ENCODE data around the gene NME4.
"Not testable (repeated sequence)": the region's sequence is repeated elsewhere in the genome, so short reads cannot be mapped to it uniquely, and the experiment has no call there.

Gene NME4

DNA sequence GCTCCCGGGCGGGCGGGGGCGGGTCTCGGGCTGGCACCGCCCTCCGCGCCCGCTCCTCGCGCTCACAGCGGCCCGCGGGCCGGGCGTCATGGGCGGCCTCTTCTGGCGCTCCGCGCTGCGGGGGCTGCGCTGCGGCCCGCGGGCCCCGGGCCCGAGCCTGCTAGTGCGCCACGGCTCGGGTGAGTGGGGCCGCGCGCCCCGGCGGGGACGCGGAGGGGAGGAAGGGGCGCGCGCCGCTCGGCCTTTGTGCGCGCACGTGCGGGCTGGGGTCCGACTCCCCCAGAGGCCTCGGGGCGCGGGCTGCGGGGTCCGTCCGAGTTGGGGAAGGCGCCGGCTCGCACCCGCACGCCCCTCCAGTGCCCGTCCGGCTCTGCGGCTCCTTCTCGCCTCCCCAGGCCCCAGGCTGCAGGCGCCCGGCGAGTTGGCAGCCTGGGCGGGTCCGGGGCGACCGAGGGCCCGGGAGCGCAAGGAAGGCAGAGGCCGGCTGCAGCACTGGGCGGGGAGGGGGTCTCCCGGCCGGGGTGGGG is at the start of gene NME4:
Gene NME4, plus strand, starts transcription at position 65 of the 527 bp plus-strand sequence. Its CDS starts 24 bp downstream, at position 89.
- DNase-seq = no peak

GRCh38 chr16:347203-347602 is 49.8 kb upstream of the NME4 start:
- DNase-seq = no peak

DNA sequence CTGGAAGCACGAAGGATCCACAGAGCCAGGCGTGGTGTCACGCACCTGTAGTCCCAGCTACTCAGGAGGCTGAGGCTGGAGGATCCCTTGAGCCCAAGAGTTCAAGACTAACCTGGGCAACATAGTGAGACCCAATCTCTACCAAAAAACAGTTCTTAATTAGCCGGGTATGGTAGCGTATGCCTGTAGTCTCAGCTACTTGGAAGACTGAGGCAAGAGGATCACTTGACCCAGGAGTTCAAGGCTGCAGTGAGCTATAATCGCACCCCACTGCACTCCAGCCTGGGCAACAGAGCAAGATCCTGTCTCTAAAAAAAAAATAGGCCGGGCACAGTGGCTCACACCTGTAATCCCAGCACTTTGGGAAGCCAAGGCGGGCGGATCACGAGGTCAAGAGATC is 48.5 kb upstream of the NME4 start:
- DNase-seq = not testable (repeated sequence)

- DNase-seq = no peak
Measured at GRCh38 chr16:349211-349610, 47.8 kb upstream of the NME4 start.

DNA sequence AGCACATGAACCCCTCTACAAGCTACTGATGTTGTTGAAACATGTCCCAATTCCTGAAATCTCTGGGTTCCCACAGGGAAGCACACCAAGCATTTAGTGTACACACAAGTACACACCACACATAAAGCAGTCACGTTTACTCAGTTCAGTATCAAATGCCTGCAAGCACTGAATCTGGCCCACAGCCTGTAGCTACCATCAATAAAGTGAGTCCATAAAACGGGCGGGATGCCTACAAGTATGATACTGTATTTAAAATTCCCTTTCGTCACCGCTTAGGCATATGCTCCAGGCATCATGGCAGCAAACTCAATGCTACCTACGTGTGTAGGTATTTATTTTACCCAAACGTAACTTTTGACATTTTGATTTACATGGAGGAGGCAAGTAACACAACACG is 46.8 kb upstream of the NME4 start:
- no peak for DNase-seq

GRCh38 chr16:351804-352520 is 45.0 kb upstream of the NME4 start:
- no peak for DNase-seq

GRCh38 chr16:352547-353403 is 44.2 kb upstream of the NME4 start, which contains the start of gene AXIN1:
TSS of gene AXIN1 (minus strand) at chr16:352723. CDS start at chr16:347025, 5,698 bp downstream.
- DNase-seq = peak; percentile 74 to 81

DNA sequence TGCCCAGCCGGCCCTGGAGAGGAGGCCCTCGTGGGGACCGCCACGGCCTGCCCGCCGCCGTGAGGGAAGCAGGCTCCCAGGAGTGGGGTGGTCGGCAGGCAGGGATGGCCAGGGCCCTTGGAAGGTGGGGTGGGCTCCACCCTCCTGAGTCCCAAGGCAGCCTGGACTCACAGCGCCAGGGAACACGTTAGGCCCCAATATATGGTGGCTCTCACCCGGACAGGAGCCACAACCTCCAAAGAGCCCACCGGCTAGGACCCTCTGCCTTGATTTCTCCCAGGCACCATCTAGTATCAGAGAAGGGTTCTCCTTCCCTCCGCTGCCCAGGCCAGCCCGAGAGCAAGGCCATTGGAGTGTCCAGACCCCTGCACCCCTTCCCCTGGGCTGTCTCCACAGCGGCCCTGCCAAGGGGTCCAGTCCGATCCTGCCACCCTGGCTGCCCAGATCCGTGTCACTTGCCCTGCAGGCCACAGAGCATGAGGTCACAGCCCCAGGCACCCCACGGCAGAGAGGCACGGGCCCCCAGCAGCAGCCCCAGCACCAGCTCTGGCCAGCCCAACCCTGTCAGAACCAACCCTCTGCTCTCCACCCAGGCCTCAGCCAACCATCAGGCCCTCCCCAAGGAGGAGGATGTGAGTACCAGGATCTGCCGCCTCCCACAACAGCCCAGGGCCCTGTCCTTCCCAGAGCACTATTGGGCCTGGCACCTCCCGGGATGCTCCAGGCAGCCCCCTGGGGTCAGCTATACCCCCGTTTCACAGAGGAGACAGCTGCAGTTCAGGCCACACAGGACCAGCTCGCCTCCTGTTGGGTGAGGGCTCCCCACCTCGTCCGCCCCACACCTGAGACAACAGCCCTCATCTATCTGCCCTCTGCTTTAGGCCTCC is 43.4 kb upstream of the NME4 start:
- DNase-seq = no peak

- no peak for DNase-seq
Measured at GRCh38 chr16:354291-354881, 42.6 kb upstream of the NME4 start.

- DNase-seq = no peak
Measured at GRCh38 chr16:354971-355461, 42.0 kb upstream of the NME4 start.

- DNase-seq = no peak
Measured at GRCh38 chr16:356741-357140, 40.3 kb upstream of the NME4 start.

DNA sequence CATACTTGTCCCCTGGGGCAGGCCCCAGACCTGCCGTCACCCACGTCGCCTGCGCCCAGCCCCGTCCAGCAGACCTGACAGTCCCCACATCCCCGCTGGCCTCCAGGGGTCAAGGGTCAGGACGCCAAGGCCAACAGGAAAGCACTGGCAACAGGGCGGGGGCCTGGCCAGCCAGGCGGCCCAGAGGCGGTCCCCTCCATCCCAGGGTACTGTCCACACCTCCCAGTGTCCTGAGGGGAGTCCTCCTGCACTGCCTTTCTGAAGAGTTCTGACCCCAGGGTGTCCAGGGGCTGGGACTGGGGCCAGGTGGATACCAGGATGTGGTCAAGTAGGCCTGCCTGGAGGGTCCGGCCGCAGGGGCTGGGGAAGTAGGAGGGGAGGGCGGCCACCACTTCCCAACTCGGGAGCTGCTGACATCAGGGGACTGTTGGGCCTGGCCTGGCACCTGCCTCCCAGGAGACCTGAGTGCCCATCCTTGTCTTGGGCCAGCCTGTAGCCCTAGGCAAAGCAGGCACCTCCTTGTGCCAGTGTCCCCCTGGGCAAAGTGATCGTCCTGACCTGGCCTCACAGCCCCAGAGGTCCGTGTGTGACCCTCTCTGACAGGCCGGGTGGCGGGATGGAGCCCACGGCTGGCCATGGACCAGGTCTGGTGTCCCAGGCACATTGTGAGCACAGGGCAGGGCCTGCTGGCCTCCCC is 37.8 kb upstream of the NME4 start:
- DNase-seq = no peak

DNA sequence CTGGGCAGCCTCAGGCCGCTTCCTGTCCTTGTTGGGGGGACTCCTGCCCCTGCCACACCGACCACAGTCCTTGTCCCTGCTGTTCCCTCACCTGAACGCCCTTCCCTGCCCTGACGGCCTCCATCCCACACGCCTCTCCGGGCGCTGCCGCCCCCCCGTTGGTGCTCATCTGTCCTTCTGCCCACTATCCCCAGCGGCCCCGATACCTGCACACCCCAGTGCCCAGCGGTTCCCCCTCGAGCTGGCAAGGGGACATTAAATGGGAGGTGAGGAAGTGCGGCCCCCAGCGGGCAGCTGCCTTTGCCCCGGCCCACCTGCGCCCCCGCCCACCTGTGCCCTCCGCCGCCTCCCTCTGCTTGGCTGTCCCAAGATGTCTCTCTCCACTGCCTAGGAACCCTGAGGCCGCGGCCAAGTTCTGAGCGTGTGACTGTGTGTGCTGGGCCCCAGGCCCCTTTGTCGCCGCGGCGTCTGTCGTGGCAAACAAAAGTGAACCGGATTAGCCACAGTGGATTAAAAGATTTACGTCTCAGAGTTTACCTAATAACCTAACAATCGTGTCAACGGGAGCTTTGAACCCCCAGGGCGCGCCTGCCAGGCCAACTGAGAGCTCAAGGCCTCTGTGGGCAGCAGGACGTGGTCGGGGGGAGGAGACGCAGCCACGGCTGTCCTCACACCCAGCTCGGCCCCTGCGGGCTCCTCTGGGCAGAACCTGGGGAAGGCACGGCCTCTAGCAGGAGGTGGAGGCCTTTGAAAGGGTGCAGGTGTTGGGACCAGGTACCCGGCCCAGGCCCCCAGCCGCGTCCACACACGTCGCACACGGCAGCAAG is 36.9 kb upstream of the NME4 start:
- DNase-seq = no peak

DNA sequence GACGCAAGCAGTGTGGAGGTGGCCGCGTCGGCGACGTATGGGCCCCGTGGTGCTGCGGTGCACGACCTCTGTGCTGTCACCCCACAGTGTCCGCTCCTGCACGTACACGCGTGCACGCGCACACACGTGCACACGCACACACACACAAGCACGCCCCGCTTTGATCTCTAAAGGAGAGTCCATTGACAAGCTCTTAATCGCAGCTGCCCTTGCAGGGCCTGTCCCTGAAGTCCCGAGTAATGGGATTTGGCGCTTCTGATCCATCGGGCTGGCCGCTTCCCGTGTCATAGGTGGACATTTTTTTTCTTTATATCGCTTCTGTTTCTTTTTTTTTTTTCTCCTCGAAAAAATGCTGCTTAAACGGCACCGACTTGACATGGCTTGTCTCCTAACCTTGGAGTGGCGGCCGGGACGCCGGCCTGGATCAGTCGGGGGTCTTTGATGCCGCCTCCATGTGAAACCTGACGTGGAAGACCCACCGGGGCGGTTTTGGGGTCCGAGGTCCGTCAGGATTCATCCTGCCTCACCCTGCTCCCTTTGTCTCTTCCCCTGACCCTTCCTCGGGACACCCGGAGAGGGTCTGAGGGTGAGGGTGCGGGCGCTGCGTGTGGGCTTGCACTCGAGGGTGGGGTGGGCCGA is 36.2 kb upstream of the NME4 start:
- no peak for DNase-seq

- DNase-seq = no peak
Measured at GRCh38 chr16:361341-361871, 35.6 kb upstream of the NME4 start.

GRCh38 chr16:361872-362701 is 34.9 kb upstream of the NME4 start:
- peak; percentile 42 to 71 for DNase-seq

DNA sequence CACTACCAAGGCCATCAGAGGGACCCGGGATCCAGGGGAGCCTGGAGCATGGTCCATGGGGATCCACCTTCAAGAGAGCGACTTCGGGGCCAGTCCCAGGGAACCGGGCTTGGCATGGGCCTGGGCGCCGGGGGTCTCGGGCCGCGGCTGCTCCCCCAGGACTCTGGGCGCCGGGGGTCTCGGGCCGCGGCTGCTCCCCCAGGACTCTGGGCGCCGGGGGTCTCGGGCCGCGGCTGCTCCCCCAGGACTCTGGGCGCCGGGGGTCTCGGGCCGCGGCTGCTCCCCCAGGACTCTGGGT is 34.3 kb upstream of the NME4 start:
- DNase-seq = not testable (repeated sequence)

DNA sequence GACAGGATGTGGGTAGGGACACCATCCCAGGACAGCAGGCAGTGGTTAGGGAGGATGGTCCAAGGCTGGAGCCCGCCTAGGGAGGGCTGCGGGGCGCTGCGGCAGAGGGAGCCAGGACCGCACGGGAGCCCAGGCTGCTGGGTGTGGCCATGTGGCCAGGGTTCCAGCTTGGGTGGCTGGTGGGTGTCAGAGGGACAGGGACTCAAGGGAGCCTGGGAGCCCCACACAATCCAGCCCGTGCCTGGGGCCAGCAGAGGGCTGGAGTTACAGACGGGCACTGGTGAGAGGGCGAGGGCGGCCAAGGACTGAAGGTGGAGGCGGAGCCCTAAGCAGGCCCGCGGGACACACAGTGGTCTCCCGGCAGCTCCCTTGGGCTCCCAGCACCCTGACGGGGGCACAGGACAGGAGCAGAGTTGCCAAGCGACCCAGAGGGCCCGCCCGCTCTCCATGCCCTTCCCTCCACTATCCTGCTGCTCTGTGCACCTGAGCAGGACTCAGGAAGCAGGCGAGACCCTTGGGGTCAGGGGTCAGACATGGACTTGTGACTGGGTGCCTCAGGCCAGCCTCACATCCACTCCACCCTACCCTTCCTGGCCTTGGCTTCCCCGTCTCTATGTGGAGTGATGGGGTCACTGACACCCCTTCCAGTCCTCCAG is 33.8 kb upstream of the NME4 start:
- DNase-seq = no peak
